HepG2 (cell line): Measurements from ENCODE around the gene ZNF117. TPM values are rescaled to one million over a fixed set of nuclear protein-coding genes. Genes with fewer than 3 reads are reported as not detected.

Experiments used
- AFF4 ChIP-seq: sonication (generic); formaldehyde crosslinking; IDR thresholded peaks from 2 replicates; pipeline ENCODE4 v1.4.0; 2020; ENCODE audit warnings: missing genetic modification reagents
- AKNA ChIP-seq: sonication (generic); formaldehyde crosslinking; IDR thresholded peaks from 2 replicates; pipeline ENCODE4 v1.4.0; 2020; ENCODE audit warnings: missing genetic modification reagents, borderline replicate concordance
- HDAC2 ChIP-seq: sonication (generic); formaldehyde crosslinking; IDR thresholded peaks from 2 replicates; pipeline ENCODE4 v1.4.0; 2020; ENCODE audit warnings: missing genetic modification reagents
- MTF2 ChIP-seq: sonication (generic); formaldehyde crosslinking; IDR thresholded peaks from 2 replicates; pipeline ENCODE4 v1.5.0; 2020; ENCODE audit warnings: missing genetic modification reagents, borderline replicate concordance
- NONO ChIP-seq, 2 experiments: fragments of 450-650 bp in 1 of 2; sonication (generic) in 1 of 2; formaldehyde crosslinking in 1 of 2; IDR thresholded peaks in 1 of 2; conservative IDR thresholded peaks in 1 of 2; 2 replicates each; pipeline versions ENCODE4 v1.6.1 to v1.8.0; 2017 to 2022; ENCODE audit warnings: mild to moderate bottlenecking in 1 of 2, missing genetic modification reagents in 1 of 2, moderate library complexity in 1 of 2
- SP1 ChIP-seq, 2 experiments: fragments of 450-650 bp in 1 of 2; sonication (generic) in 1 of 2; formaldehyde crosslinking in 1 of 2; IDR thresholded peaks; 2 replicates each; pipeline versions ENCODE4 v1.4.0 to v1.6.1; 2016 to 2020; ENCODE audit warnings: missing genetic modification reagents in 1 of 2
- ZNF101 ChIP-seq: sonication (generic); formaldehyde crosslinking; IDR thresholded peaks from 2 replicates; pipeline ENCODE4 v1.4.0; 2020; ENCODE audit warnings: mild to moderate bottlenecking, low read depth, missing genetic modification reagents, borderline replicate concordance
- ZNF607 ChIP-seq: sonication (generic); formaldehyde crosslinking; IDR thresholded peaks from 2 replicates; pipeline ENCODE4 v1.5.1; 2020; ENCODE audit warnings: missing genetic modification reagents, mild to moderate bottlenecking, borderline replicate concordance
- ZNF709 ChIP-seq: sonication (generic); formaldehyde crosslinking; IDR thresholded peaks from 2 replicates; pipeline ENCODE4 v1.5.0; 2020; ENCODE audit warnings: mild to moderate bottlenecking, missing genetic modification reagents
- ZNF747 ChIP-seq: sonication (generic); formaldehyde crosslinking; IDR thresholded peaks from 2 replicates; pipeline ENCODE4 v1.8.1; 2023; ENCODE audit warnings: missing genetic modification reagents, mild to moderate bottlenecking, borderline replicate concordance
- polyA plus RNA-seq, 8 experiments: library from polyadenylated mRNA; depleted of rRNA in 3 of 8; stranded (reverse) in 7 of 8; unstranded in 1 of 8; fragments of >200 nt; fragmentation: Illumina TruSeq in 4 of 8; extraction: Trizol in 4 of 8; gene quantifications; 2 replicates each; pipeline versions ENCODE4 v1.2.1 to v1.2.3, GENCODE V29; 2011 to 2016; ENCODE audit warnings: low read depth in 4 of 8, missing spikeins in 1 of 8, mixed read lengths in 1 of 8; ENCODE audit not compliant: insufficient read depth in 1 of 8
- total RNA-seq, 5 experiments: library from RNA; depleted of rRNA; stranded (reverse); fragments of >200 nt; fragmentation: Illumina TruSeq; extraction: Trizol; gene quantifications; 2 replicates each; pipeline ENCODE4 v1.2.3, GENCODE V29; 2016; ENCODE audit warnings: low read depth in 1 of 5
- TF ChIP-seq, protein P1 (sequence below): sonication (generic); formaldehyde crosslinking; IDR thresholded peaks from 2 replicates; pipeline ENCODE4 v1.8.0; 2022; ENCODE audit warnings: mild to moderate bottlenecking, missing genetic modification reagents, moderate library complexity
- TF ChIP-seq, protein P2 (sequence below), 2 experiments: IDR thresholded peaks; 2 replicates each; pipeline ENCODE4 v1.6.1; 2011 to 2012; ENCODE audit warnings: low read length in 2 of 2, borderline replicate concordance in 1 of 2, low read depth in 1 of 2, mild to moderate bottlenecking in 1 of 2, moderate library complexity in 1 of 2

Gene ZNF117
- total and polyA plus RNA-seq, 2 of the 13 experiments (the other 11 are each of a cell fraction or from before 2014, with no cell fraction given): 6.6 to 20.0 TPM

DNA sequence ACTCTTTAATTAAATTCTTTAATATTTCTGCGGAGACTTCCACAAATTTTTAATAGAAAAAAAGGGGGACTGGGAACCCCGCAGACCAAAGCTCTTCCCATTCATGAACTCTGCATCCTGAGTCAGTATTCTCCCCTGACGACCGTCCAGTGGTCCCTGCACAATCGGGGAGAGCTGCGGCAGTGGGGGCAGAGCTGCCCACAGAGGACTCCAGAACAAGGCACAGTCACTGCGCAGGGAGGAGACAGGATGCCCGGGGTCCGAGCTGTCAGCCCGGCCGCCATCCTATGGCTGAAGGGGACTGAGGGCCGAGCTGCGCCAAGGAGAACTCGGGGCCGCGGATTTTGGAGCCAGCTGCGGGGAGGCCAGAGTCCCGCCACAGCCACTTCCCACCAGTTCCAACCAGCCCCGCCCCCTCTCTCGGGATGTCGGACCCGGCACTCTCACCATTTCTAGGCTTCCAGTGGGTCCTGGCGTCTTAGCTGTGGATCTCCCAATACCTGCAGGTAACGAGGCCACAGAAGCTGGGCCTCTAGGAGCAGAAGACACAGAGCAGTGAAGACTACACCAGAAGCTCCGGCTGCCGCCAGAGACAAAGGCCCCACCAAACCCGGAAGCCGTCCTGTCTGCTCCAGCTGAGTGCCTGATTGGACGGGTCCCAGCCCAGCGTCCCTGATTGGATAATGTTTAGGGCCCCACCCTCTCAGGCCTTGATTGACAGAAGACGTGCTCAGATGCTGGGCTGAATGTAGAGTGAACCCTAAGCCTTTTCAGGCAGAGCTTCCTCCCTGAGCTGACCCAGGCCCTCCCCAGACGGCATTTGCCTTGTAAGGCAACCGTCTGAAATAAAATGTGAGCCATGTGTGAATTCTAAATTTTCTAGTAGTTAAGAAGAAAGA lies 15.5 kb upstream of the ZNF117 start, which contains the start of gene ERV3-1 (continued):
- TF ChIP-seq AFF4 (CRISPR knock-in tag) (peak; percentile 97), MTF2 (CRISPR knock-in tag) (no peak), ZNF709 (CRISPR knock-in tag) (no peak; the same call in 1 of the 2 replicates), NONO (IDR thresholded peaks at IDR 0.05) (no peak), NONO (CRISPR knock-in tag; conservative IDR thresholded peaks at IDR 0.05) (peak; percentile 78), SP1 (IDR thresholded peaks at IDR 0.05) (no peak), SP1 (CRISPR knock-in tag; IDR thresholded peaks at IDR 0.05) (peak; percentile 40; the same call in 1 of the 2 replicates), ZNF101 (no peak), ZNF747 (0 out of 2 replicates have a peak, but pooled peaks have one; percentile 63), AKNA (CRISPR knock-in tag) (0 out of 2 replicates have a peak, but pooled peaks have one; percentile 75), ZNF607 (CRISPR knock-in tag) (peak; percentile 65; the same call in 1 of the 2 replicates), HDAC2 (CRISPR knock-in tag) (0 out of 2 replicates have a peak, but pooled peaks have one; percentile 11)
- TF ChIP-seq, protein P1, sequence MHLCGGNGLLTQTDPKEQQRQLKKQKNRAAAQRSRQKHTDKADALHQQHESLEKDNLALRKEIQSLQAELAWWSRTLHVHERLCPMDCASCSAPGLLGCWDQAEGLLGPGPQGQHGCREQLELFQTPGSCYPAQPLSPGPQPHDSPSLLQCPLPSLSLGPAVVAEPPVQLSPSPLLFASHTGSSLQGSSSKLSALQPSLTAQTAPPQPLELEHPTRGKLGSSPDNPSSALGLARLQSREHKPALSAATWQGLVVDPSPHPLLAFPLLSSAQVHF (CRISPR knock-in tag): no peak
- TF ChIP-seq, protein P2, sequence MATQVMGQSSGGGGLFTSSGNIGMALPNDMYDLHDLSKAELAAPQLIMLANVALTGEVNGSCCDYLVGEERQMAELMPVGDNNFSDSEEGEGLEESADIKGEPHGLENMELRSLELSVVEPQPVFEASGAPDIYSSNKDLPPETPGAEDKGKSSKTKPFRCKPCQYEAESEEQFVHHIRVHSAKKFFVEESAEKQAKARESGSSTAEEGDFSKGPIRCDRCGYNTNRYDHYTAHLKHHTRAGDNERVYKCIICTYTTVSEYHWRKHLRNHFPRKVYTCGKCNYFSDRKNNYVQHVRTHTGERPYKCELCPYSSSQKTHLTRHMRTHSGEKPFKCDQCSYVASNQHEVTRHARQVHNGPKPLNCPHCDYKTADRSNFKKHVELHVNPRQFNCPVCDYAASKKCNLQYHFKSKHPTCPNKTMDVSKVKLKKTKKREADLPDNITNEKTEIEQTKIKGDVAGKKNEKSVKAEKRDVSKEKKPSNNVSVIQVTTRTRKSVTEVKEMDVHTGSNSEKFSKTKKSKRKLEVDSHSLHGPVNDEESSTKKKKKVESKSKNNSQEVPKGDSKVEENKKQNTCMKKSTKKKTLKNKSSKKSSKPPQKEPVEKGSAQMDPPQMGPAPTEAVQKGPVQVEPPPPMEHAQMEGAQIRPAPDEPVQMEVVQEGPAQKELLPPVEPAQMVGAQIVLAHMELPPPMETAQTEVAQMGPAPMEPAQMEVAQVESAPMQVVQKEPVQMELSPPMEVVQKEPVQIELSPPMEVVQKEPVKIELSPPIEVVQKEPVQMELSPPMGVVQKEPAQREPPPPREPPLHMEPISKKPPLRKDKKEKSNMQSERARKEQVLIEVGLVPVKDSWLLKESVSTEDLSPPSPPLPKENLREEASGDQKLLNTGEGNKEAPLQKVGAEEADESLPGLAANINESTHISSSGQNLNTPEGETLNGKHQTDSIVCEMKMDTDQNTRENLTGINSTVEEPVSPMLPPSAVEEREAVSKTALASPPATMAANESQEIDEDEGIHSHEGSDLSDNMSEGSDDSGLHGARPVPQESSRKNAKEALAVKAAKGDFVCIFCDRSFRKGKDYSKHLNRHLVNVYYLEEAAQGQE (IDR thresholded peaks at IDR 0.05; ENCODE audit: borderline replicate concordance in 1 of 2, low read depth in 1 of 2, low read length in 2 of 2): peak in 1 of 2 experiments; percentile 65; a peak in 1 of 4 replicates
